K562 (cell line): ENCODE results near the gene TMEM178A. TPM values are rescaled to one million over a fixed set of nuclear protein-coding genes. Genes with fewer than 3 reads are reported as not detected.
A peak's percentile ranks its signal among the peaks of the same experiment; 100 is the strongest.

Source experiments
- ARID1B ChIP-seq: fragments of 450-650 bp; IDR thresholded peaks from 2 replicates; pipeline ENCODE4 v1.6.1; 2016; ENCODE audit warnings: antibody characterized with exemption, mild to moderate bottlenecking, inconsistent platforms
- CREB1 ChIP-seq, 2 experiments: sonication (generic) in 1 of 2; formaldehyde crosslinking in 1 of 2; IDR thresholded peaks; 2 replicates each; pipeline versions ENCODE4 v1.6.1 to v1.8.0; 2012 to 2022; ENCODE audit warnings: inconsistent platforms in 1 of 2, mild to moderate bottlenecking in 1 of 2, missing genetic modification reagents in 1 of 2, moderate library complexity in 1 of 2
- FOS ChIP-seq: IDR thresholded peaks from 3 replicates; pipeline ENCODE4 v1.6.1; 2011; ENCODE audit not compliant: insufficient read length; ENCODE audit errors: extremely low read depth
- PHF21A ChIP-seq: fragments of 450-650 bp; IDR thresholded peaks from 2 replicates; pipeline ENCODE4 v1.6.1; 2017; ENCODE audit warnings: low read depth, borderline replicate concordance
- POLR2AphosphoS5 ChIP-seq: IDR thresholded peaks from 2 replicates; pipeline ENCODE4 v1.6.1; 2011; ENCODE audit warnings: mild to moderate bottlenecking, low read depth, low read length, moderate library complexity; ENCODE audit not compliant: control insufficient read depth, insufficient read depth
- RCOR1 ChIP-seq, 2 experiments: IDR thresholded peaks; 2 replicates each; pipeline ENCODE4 v1.6.1; 2012; ENCODE audit warnings: low read depth in 2 of 2, low read length in 2 of 2, borderline replicate concordance in 1 of 2, improper control_type of control experiment in 1 of 2
- RFX7 ChIP-seq: fragments of 250-450 bp; sonication (Bioruptor Pico); IDR thresholded peaks from 2 replicates; pipeline ENCODE4 v1.5.1; 2021; ENCODE audit warnings: mild to moderate bottlenecking
- TRIM24 ChIP-seq, 2 experiments: fragments of 450-650 bp; IDR thresholded peaks; 2 replicates each; pipeline ENCODE4 v1.6.1; 2016
- polyA plus RNA-seq, 8 experiments: library from polyadenylated mRNA; depleted of rRNA in 4 of 8; stranded (reverse) in 5 of 8; unstranded in 3 of 8; fragments of >200 nt; fragmentation: Nextera tagmentation in 2 of 8; fragmentation: Illumina TruSeq in 1 of 8; extraction: Ambion mirVana in 2 of 8; extraction: Trizol in 1 of 8; gene quantifications; 2 replicates each; pipeline versions ENCODE4 v1.2.1 to v1.2.3, GENCODE V29; 2011 to 2014; ENCODE audit warnings: inconsistent platforms in 1 of 8, missing spikeins in 1 of 8
- total RNA-seq, 7 experiments: library from RNA; depleted of rRNA in 6 of 7; stranded (reverse); fragments of >200 nt in 6 of 7; fragmentation: Illumina TruSeq in 2 of 7; extraction: Trizol in 2 of 7; gene quantifications; 2 replicates each; pipeline versions ENCODE4 v1.2.1 to v1.2.3, GENCODE V29; 2011 to 2021; ENCODE audit warnings: low replicate concordance in 1 of 7
- TF ChIP-seq, protein P1 (sequence below), 3 experiments: fragments of 200-800 bp in 1 of 3; fragments of 250-450 bp in 1 of 3; fragments of 450-650 bp in 1 of 3; sonication (Bioruptor Pico) in 1 of 3; sonication (Bioruptor generic) in 1 of 3; formaldehyde crosslinking in 1 of 3; IDR thresholded peaks; 2 replicates each; pipeline versions ENCODE4 v1.6.1 to v1.8.0; 2016 to 2022; ENCODE audit warnings: mild to moderate bottlenecking in 2 of 3, missing genetic modification characterization in 2 of 3, missing compliant biosample characterization in 1 of 3, moderate library complexity in 1 of 3
- TF ChIP-seq, protein P2 (sequence below), 2 experiments: fragments of 450-650 bp; IDR thresholded peaks; 2 replicates each; pipeline ENCODE4 v1.6.1; 2016
- TF ChIP-seq, protein P3 (sequence below): fragments of 450-650 bp; IDR thresholded peaks from 2 replicates; pipeline ENCODE4 v1.6.1; 2016; ENCODE audit warnings: mild to moderate bottlenecking, moderate library complexity

The TMEM178A gene
- total and polyA plus RNA-seq, 9 of the 15 experiments (the other 6 are each of a cell fraction or from before 2014, with no cell fraction given): 0.04 to 0.17 TPM; not detected in 7

DNA sequence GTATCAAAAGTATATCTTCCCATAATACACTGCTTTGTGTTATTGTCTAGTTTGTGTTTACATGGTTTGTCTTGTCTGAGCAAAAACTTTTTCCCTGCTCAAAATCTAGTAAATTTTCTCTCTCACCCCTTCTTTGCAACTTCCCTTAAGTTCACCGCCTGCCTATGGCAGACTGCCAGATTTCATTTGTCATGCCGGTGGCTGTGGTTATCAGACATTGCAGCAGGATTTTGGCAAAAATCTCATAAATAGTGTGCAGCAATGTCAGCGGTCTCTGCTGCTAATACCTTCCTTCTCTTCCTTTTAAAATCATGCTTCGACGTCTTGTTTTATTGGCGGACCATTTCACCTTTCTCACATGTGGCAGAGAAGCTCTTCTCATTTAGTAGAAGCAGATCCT lies 45.6 kb upstream of the TMEM178A start (continued):
- TF ChIP-seq PHF21A (0 out of 2 replicates have a peak, but pooled peaks have one; percentile 8), POLR2AphosphoS5 (peak; percentile 50; the same call in 1 of the 2 replicates), ARID1B (peak; percentile 82), RCOR1 (IDR thresholded peaks at IDR 0.05; ENCODE audit: borderline replicate concordance in 1 of 2, low read depth in 2 of 2, low read length in 2 of 2) (peak in 1 of 2 experiments; percentile 86; a peak in 3 of 4 replicates), TRIM24 (IDR thresholded peaks at IDR 0.05) (peak in 1 of 2 experiments; percentile 38; a peak in 1 of 4 replicates), FOS (no peak), RFX7 (no peak), CREB1 (IDR thresholded peaks at IDR 0.05) (peak; percentile 20; the same call in 1 of the 2 replicates), CREB1 (CRISPR knock-in tag; IDR thresholded peaks at IDR 0.05) (no peak)
- TF ChIP-seq, protein P1, sequence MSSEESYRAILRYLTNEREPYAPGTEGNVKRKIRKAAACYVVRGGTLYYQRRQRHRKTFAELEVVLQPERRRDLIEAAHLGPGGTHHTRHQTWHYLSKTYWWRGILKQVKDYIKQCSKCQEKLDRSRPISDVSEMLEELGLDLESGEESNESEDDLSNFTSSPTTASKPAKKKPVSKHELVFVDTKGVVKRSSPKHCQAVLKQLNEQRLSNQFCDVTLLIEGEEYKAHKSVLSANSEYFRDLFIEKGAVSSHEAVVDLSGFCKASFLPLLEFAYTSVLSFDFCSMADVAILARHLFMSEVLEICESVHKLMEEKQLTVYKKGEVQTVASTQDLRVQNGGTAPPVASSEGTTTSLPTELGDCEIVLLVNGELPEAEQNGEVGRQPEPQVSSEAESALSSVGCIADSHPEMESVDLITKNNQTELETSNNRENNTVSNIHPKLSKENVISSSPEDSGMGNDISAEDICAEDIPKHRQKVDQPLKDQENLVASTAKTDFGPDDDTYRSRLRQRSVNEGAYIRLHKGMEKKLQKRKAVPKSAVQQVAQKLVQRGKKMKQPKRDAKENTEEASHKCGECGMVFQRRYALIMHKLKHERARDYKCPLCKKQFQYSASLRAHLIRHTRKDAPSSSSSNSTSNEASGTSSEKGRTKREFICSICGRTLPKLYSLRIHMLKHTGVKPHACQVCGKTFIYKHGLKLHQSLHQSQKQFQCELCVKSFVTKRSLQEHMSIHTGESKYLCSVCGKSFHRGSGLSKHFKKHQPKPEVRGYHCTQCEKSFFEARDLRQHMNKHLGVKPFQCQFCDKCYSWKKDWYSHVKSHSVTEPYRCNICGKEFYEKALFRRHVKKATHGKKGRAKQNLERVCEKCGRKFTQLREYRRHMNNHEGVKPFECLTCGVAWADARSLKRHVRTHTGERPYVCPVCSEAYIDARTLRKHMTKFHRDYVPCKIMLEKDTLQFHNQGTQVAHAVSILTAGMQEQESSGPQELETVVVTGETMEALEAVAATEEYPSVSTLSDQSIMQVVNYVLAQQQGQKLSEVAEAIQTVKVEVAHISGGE (CRISPR knock-in tag; IDR thresholded peaks at IDR 0.05): no peak
- TF ChIP-seq, protein P2, sequence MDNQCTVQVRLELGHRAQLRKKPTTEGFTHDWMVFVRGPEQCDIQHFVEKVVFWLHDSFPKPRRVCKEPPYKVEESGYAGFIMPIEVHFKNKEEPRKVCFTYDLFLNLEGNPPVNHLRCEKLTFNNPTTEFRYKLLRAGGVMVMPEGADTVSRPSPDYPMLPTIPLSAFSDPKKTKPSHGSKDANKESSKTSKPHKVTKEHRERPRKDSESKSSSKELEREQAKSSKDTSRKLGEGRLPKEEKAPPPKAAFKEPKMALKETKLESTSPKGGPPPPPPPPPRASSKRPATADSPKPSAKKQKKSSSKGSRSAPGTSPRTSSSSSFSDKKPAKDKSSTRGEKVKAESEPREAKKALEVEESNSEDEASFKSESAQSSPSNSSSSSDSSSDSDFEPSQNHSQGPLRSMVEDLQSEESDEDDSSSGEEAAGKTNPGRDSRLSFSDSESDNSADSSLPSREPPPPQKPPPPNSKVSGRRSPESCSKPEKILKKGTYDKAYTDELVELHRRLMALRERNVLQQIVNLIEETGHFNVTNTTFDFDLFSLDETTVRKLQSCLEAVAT (IDR thresholded peaks at IDR 0.05): peak in 1 of 2 experiments; percentile 25; a peak in 1 of 4 replicates
- TF ChIP-seq, protein P3, sequence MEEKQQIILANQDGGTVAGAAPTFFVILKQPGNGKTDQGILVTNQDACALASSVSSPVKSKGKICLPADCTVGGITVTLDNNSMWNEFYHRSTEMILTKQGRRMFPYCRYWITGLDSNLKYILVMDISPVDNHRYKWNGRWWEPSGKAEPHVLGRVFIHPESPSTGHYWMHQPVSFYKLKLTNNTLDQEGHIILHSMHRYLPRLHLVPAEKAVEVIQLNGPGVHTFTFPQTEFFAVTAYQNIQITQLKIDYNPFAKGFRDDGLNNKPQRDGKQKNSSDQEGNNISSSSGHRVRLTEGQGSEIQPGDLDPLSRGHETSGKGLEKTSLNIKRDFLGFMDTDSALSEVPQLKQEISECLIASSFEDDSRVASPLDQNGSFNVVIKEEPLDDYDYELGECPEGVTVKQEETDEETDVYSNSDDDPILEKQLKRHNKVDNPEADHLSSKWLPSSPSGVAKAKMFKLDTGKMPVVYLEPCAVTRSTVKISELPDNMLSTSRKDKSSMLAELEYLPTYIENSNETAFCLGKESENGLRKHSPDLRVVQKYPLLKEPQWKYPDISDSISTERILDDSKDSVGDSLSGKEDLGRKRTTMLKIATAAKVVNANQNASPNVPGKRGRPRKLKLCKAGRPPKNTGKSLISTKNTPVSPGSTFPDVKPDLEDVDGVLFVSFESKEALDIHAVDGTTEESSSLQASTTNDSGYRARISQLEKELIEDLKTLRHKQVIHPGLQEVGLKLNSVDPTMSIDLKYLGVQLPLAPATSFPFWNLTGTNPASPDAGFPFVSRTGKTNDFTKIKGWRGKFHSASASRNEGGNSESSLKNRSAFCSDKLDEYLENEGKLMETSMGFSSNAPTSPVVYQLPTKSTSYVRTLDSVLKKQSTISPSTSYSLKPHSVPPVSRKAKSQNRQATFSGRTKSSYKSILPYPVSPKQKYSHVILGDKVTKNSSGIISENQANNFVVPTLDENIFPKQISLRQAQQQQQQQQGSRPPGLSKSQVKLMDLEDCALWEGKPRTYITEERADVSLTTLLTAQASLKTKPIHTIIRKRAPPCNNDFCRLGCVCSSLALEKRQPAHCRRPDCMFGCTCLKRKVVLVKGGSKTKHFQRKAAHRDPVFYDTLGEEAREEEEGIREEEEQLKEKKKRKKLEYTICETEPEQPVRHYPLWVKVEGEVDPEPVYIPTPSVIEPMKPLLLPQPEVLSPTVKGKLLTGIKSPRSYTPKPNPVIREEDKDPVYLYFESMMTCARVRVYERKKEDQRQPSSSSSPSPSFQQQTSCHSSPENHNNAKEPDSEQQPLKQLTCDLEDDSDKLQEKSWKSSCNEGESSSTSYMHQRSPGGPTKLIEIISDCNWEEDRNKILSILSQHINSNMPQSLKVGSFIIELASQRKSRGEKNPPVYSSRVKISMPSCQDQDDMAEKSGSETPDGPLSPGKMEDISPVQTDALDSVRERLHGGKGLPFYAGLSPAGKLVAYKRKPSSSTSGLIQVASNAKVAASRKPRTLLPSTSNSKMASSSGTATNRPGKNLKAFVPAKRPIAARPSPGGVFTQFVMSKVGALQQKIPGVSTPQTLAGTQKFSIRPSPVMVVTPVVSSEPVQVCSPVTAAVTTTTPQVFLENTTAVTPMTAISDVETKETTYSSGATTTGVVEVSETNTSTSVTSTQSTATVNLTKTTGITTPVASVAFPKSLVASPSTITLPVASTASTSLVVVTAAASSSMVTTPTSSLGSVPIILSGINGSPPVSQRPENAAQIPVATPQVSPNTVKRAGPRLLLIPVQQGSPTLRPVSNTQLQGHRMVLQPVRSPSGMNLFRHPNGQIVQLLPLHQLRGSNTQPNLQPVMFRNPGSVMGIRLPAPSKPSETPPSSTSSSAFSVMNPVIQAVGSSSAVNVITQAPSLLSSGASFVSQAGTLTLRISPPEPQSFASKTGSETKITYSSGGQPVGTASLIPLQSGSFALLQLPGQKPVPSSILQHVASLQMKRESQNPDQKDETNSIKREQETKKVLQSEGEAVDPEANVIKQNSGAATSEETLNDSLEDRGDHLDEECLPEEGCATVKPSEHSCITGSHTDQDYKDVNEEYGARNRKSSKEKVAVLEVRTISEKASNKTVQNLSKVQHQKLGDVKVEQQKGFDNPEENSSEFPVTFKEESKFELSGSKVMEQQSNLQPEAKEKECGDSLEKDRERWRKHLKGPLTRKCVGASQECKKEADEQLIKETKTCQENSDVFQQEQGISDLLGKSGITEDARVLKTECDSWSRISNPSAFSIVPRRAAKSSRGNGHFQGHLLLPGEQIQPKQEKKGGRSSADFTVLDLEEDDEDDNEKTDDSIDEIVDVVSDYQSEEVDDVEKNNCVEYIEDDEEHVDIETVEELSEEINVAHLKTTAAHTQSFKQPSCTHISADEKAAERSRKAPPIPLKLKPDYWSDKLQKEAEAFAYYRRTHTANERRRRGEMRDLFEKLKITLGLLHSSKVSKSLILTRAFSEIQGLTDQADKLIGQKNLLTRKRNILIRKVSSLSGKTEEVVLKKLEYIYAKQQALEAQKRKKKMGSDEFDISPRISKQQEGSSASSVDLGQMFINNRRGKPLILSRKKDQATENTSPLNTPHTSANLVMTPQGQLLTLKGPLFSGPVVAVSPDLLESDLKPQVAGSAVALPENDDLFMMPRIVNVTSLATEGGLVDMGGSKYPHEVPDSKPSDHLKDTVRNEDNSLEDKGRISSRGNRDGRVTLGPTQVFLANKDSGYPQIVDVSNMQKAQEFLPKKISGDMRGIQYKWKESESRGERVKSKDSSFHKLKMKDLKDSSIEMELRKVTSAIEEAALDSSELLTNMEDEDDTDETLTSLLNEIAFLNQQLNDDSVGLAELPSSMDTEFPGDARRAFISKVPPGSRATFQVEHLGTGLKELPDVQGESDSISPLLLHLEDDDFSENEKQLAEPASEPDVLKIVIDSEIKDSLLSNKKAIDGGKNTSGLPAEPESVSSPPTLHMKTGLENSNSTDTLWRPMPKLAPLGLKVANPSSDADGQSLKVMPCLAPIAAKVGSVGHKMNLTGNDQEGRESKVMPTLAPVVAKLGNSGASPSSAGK: no peak
